ENCODE results near the gene TUT4. TPM values are rescaled to one million over a fixed set of nuclear protein-coding genes. Genes with fewer than 3 reads are reported as not detected.

The TUT4 gene
- total and polyA plus RNA-seq, 9 donors, result 35.6 to 90.5 (median 65.2) TPM

DNA sequence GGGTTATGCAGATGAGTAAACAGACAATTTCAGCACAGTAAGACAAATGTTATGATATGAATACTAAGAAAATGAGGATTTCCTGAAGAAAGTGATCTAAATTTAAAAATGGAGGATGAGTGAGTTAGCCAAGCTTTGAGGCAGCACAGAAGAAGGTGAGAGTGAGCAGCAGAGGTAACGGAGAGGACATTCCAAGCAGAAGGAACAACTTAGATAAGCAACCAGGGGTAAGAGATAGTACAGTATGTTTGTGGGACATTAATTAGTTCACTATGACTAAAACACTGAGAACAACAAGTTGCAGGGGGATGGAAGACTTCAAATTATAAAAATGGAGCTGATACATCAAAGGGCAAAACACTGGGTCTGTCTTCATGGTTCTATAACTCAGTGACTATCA is 125.7 kb downstream of the TUT4 start:
- no peaks in the 10 kb centered on the region for H3K36me3 ChIP-seq
- H3K4me1 ChIP-seq (ENCODE audit: insufficient read depth), result no peaks in the 10 kb centered on the region
- H3K27ac ChIP-seq, result no peak overlapping the region
- DNase-seq, result no peak
- no peaks in the 10 kb centered on the region for H3K27me3 ChIP-seq
- no peak for TF ChIP-seq POLR2A (IDR thresholded peaks at IDR 0.05)
- no peak for TF ChIP-seq EP300 (IDR thresholded peaks at IDR 0.05)
- TF ChIP-seq, protein P1, sequence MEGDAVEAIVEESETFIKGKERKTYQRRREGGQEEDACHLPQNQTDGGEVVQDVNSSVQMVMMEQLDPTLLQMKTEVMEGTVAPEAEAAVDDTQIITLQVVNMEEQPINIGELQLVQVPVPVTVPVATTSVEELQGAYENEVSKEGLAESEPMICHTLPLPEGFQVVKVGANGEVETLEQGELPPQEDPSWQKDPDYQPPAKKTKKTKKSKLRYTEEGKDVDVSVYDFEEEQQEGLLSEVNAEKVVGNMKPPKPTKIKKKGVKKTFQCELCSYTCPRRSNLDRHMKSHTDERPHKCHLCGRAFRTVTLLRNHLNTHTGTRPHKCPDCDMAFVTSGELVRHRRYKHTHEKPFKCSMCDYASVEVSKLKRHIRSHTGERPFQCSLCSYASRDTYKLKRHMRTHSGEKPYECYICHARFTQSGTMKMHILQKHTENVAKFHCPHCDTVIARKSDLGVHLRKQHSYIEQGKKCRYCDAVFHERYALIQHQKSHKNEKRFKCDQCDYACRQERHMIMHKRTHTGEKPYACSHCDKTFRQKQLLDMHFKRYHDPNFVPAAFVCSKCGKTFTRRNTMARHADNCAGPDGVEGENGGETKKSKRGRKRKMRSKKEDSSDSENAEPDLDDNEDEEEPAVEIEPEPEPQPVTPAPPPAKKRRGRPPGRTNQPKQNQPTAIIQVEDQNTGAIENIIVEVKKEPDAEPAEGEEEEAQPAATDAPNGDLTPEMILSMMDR (IDR thresholded peaks at IDR 0.05), result no peak
- H3K4me3 ChIP-seq, result no peak overlapping the region
- 88 to 94% (median 92%) methylated on average over 1 of the region's 1 CpG for WGBS, 3 donors
- H3K9me3 ChIP-seq, result no peaks in the 10 kb centered on the region
- intact Hi-C loops (cut with DNase I), result no loop called here

DNA sequence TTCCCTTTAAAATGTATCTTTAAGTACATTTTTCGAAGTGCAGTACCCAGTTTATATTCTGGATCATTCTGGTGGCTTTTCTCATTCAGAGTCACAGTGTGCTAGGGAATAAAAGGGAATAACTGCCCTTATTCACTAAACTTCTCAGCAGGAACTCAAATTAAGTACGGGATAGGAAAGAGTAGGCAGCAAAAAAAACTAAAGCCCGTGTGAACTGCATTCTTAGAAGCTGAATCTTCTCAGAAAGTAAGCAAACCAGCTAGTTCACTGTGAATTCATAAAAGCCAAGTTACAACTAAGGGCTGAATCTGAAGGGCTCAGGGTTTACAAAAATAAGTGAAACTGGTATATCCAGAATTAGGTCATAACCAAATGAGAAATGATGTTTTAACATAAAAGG is 126.5 kb downstream of the TUT4 start:
- DNase-seq, result no peak
- no peak overlapping the region for H3K27ac ChIP-seq
- no peaks in the 10 kb centered on the region for H3K36me3 ChIP-seq

DNA sequence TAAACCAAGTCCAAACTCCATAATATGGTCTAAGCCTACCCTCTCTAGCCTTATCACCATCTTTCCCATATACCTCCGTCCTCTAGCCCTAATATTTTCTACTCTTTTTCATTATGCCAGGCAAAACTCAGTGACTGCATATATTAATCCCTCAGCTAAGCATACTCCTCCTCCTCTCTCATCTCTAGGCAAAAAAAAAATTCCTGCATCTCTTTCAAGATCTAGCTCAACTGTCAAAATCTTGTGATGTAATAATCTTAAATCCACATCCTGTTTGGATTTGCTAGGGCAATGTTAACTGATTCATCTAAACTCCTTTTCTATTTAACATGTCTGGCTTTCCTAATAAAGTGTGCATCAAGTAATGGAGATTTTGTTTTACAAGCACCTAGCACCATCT is 128.1 kb downstream of the TUT4 start:
- no peak overlapping the region for H3K4me3 ChIP-seq
- 95 to 98% (median 96%) methylated on average over 1 of the region's 1 CpG for WGBS, 3 donors
- no peak for TF ChIP-seq POLR2A (IDR thresholded peaks at IDR 0.05)
- H3K36me3 ChIP-seq, result no peaks in the 10 kb centered on the region
- no peaks in the 10 kb centered on the region for H3K4me1 ChIP-seq (ENCODE audit: insufficient read depth)
- no peaks in the 10 kb centered on the region for H3K27me3 ChIP-seq
- intact Hi-C loops (cut with DNase I), result no loop called here
- H3K9me3 ChIP-seq, result no peaks in the 10 kb centered on the region
- DNase-seq, result no peak
- no peak overlapping the region for H3K27ac ChIP-seq

More for the DNA sequence above, 126.5 kb downstream of the TUT4 start:
- H3K27me3 ChIP-seq, result no peaks in the 10 kb centered on the region
- intact Hi-C loops (cut with DNase I), result no loop called here
- no peaks in the 10 kb centered on the region for H3K9me3 ChIP-seq
- WGBS, 3 donors, result 64 to 76% (median 69%) methylated on average over 3 of the region's 3 CpGs
- TF ChIP-seq EP300 (IDR thresholded peaks at IDR 0.05) (no peak), POLR2A (IDR thresholded peaks at IDR 0.05) (no peak)
- TF ChIP-seq, protein P1 (IDR thresholded peaks at IDR 0.05), result no peak
- H3K4me1 ChIP-seq (ENCODE audit: insufficient read depth), result no peaks in the 10 kb centered on the region
- H3K4me3 ChIP-seq, result no peak overlapping the region

DNA sequence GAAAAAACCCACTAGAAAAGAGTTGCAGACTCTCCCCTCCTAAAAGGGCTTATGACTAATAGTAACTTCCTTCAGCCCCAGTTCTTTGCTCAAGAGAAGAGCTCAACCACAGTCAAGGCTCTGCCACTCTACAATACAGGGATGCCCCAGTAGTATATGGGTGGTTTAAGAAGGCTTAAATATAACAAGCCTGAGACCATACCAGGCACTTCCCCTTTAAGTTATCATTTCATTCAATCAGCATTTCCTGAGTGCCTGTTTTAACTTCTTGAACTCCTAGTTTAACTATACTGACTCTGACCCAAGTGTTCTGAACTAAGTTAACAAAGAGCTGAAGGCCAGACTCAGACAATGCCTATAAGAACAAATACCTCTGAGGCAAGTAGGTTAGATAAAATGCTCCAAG is 128.7 kb downstream of the TUT4 start:
- no peaks in the 10 kb centered on the region for H3K9me3 ChIP-seq
- H3K4me1 ChIP-seq (ENCODE audit: insufficient read depth), result no peaks in the 10 kb centered on the region
- H3K27me3 ChIP-seq, result no peaks in the 10 kb centered on the region
- H3K4me3 ChIP-seq, result no peak overlapping the region
- H3K27ac ChIP-seq, result no peak overlapping the region
- TF ChIP-seq, protein P1 (IDR thresholded peaks at IDR 0.05), result no peak
- TF ChIP-seq POLR2A (IDR thresholded peaks at IDR 0.05) (no peak), EP300 (IDR thresholded peaks at IDR 0.05) (no peak)
- DNase-seq, result no peak
- no peaks in the 10 kb centered on the region for H3K36me3 ChIP-seq
- intact Hi-C loops (cut with DNase I), result no loop called here

DNA sequence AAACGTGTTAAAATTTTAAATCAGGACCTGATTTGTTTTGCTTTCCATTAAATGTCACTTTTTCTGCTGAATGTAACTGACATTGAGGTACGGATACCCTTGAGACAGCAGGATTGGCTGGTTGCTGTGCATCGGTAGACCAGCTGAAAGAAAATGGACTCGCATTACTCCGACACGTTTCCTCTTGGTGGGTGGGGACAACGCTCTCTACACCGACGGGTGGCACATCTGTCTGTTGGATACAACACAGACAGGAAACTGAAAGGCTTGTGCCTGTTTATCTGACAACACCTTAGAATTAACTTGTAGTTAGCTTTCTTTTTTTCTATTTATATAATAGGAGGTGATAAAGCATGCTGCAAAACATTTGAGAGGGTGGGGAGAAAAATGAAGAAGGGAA is 129.1 kb downstream of the TUT4 start:
- Histone ChIP-seq H3K27me3 (no peaks in the 10 kb centered on the region), H3K36me3 (no peaks in the 10 kb centered on the region), H3K27ac (no peak overlapping the region), H3K4me3 (no peak overlapping the region), H3K9me3 (no peaks in the 10 kb centered on the region), H3K4me1 (ENCODE audit: insufficient read depth) (no peaks in the 10 kb centered on the region)
- intact Hi-C loops (cut with DNase I), result no loop called here
- WGBS, 3 donors, result 70 to 76% (median 75%) methylated on average over 9 of the region's 9 CpGs
- no peak for DNase-seq
- TF ChIP-seq, protein P1 (IDR thresholded peaks at IDR 0.05), result no peak
- TF ChIP-seq EP300 (IDR thresholded peaks at IDR 0.05) (no peak), POLR2A (IDR thresholded peaks at IDR 0.05) (no peak)

Data from ovary (tissue), 9 donors.